ENCODE results near the gene NUP98. TPM values are rescaled to one million over a fixed set of nuclear protein-coding genes. Genes with fewer than 3 reads are reported as not detected.

NUP98 gene
- total RNA-seq: 82.4 and 106 TPM in 2 replicates

- peak; percentile 99 to 100 for DNase-seq (ENCODE audit: low read depth in 2 of 2)
Measured at GRCh38 chr11:3797329-3798090, at the start of gene NUP98. NUP98 (minus strand) TSS chr11:3797554; CDS start chr11:3782117, 15,437 bp downstream.

- no peak for DNase-seq (ENCODE audit: low read depth in 2 of 2)
Measured at GRCh38 chr11:3845670-3846069, 48.3 kb upstream of the NUP98 start.

GRCh38 chr11:3845246-3845645 lies 47.9 kb upstream of the NUP98 start:
- DNase-seq (ENCODE audit: low read depth in 2 of 2): no peak

- DNase-seq (ENCODE audit: low read depth in 2 of 2): no peak
Measured at GRCh38 chr11:3843326-3843725, 46.0 kb upstream of the NUP98 start.

GRCh38 chr11:3841426-3842350 lies 44.3 kb upstream of the NUP98 start:
- peak; percentile 40 to 87 for DNase-seq (ENCODE audit: low read depth in 2 of 2)

GRCh38 chr11:3840870-3841425 lies 43.6 kb upstream of the NUP98 start, which contains the start of gene RHOG:
RHOG (minus strand) TSS chr11:3840959; CDS start chr11:3828138, 12,821 bp downstream.
- peak in 1 of 2 donors; percentile 79 for DNase-seq (ENCODE audit: low read depth in 2 of 2)

- no peak for DNase-seq (ENCODE audit: low read depth in 2 of 2)
Measured at GRCh38 chr11:3840004-3840869, 42.9 kb upstream of the NUP98 start.

GRCh38 chr11:3838504-3838903 lies 41.1 kb upstream of the NUP98 start:
- no peak for DNase-seq (ENCODE audit: low read depth in 2 of 2)

GRCh38 chr11:3837793-3838192 lies 40.4 kb upstream of the NUP98 start:
- no peak for DNase-seq (ENCODE audit: low read depth in 2 of 2)

GRCh38 chr11:3836903-3837302 lies 39.5 kb upstream of the NUP98 start:
- peak in 1 of 2 donors; percentile 14 for DNase-seq (ENCODE audit: low read depth in 2 of 2)

- no peak for DNase-seq (ENCODE audit: low read depth in 2 of 2)
Measured at GRCh38 chr11:3835751-3836150, 38.4 kb upstream of the NUP98 start.

- peak in 1 of 2 donors; percentile 24 for DNase-seq (ENCODE audit: low read depth in 2 of 2)
Measured at GRCh38 chr11:3834664-3835461, 37.5 kb upstream of the NUP98 start.

- no peak for DNase-seq (ENCODE audit: low read depth in 2 of 2)
Measured at GRCh38 chr11:3834349-3834663, 37.0 kb upstream of the NUP98 start.

GRCh38 chr11:3833449-3833848 lies 36.1 kb upstream of the NUP98 start:
- DNase-seq (ENCODE audit: low read depth in 2 of 2): no peak

- no peak for DNase-seq (ENCODE audit: low read depth in 2 of 2)
Measured at GRCh38 chr11:3832816-3833215, 35.5 kb upstream of the NUP98 start.

- DNase-seq (ENCODE audit: low read depth in 2 of 2): no peak
Measured at GRCh38 chr11:3831378-3832239, 34.3 kb upstream of the NUP98 start.

- no peak for DNase-seq (ENCODE audit: low read depth in 2 of 2)
Measured at GRCh38 chr11:3830730-3831129, 33.4 kb upstream of the NUP98 start.

GRCh38 chr11:3830088-3830487 lies 32.7 kb upstream of the NUP98 start:
- DNase-seq (ENCODE audit: low read depth in 2 of 2): no peak

GRCh38 chr11:3827434-3828186 lies 30.3 kb upstream of the NUP98 start:
- DNase-seq (ENCODE audit: low read depth in 2 of 2): no peak

Measured in dermis microvascular lymphatic vessel endothelial cell (primary cell).